OCI-LY1 (cell line): ENCODE data around the gene RGS19.
"Not testable (repeated sequence)": the region's sequence is repeated elsewhere in the genome, so short reads cannot be mapped to it uniquely, and the experiment has no call there.

Experiments used
- H2AFZ ChIP-seq: fragments of 200-600 bp; sonication (generic), shearing (Covaris generic); 2 replicates; pipeline ENCODE4 v1.6.0; 2014; ENCODE audit warnings: antibody characterized with exemption, mild to moderate bottlenecking, low read length
- H3F3A ChIP-seq: fragments of 200-600 bp; sonication (generic), shearing (Covaris generic); 2 replicates; pipeline ENCODE4 v1.6.0; 2014; ENCODE audit warnings: mild to moderate bottlenecking, antibody characterized with exemption, low read length, moderate library complexity; ENCODE audit not compliant: insufficient read depth
- H3K27ac ChIP-seq: fragments of 200-600 bp; sonication (generic); 2 replicates; pipeline ENCODE4 v1.5.1; 2014; ENCODE audit warnings: low read length, mixed run types, mild to moderate bottlenecking, low read depth; ENCODE audit not compliant: poor library complexity, severe bottlenecking
- H3K27me3 ChIP-seq: fragments of 200-600 bp; sonication (generic); 2 replicates; pipeline ENCODE4 v1.6.0; 2014; ENCODE audit warnings: antibody characterized with exemption, mild to moderate bottlenecking, low read length, moderate library complexity; ENCODE audit not compliant: insufficient read depth
- H3K36me3 ChIP-seq: fragments of 200-600 bp; sonication (generic); 2 replicates; pipeline ENCODE4 v1.6.1; 2014; ENCODE audit warnings: mild to moderate bottlenecking, antibody characterized with exemption, low read length, moderate library complexity, mixed read lengths; ENCODE audit not compliant: insufficient read depth
- H3K4me1 ChIP-seq: fragments of 200-600 bp; sonication (generic); 2 replicates; pipeline ENCODE4 v1.5.1; 2014; ENCODE audit warnings: mild to moderate bottlenecking, low read length, moderate library complexity; ENCODE audit not compliant: insufficient read depth, severe bottlenecking
- H3K4me2 ChIP-seq: fragments of 200-600 bp; sonication (generic), shearing (Covaris generic); 2 replicates; pipeline ENCODE4 v1.6.1; 2014; ENCODE audit warnings: low read length
- H3K4me3 ChIP-seq: fragments of 200-600 bp; sonication (generic); 2 replicates; pipeline ENCODE4 v1.5.1; 2014; ENCODE audit warnings: low read length, low read depth, mild to moderate bottlenecking, mixed read lengths; ENCODE audit not compliant: poor library complexity, severe bottlenecking
- H3K79me2 ChIP-seq: fragments of 200-600 bp; shearing (Covaris generic); 2 replicates; pipeline ENCODE4 v1.6.1; 2016; ENCODE audit warnings: mixed run types, low read length, mixed read lengths; ENCODE audit not compliant: insufficient read depth
- H3K9ac ChIP-seq: fragments of 200-600 bp; sonication (generic), shearing (Covaris generic); 2 replicates; pipeline ENCODE4 v1.6.1; 2014; ENCODE audit warnings: mild to moderate bottlenecking, low read length, mixed read lengths
- H3K9me2 ChIP-seq: fragments of 200-600 bp; sonication (generic), shearing (Covaris generic); 2 replicates; pipeline ENCODE4 v1.6.1; 2014; ENCODE audit warnings: low read depth, mild to moderate bottlenecking, low read length, mixed read lengths
- H3K9me3 ChIP-seq: fragments of 200-600 bp; shearing (Covaris generic); 2 replicates; pipeline ENCODE4 v1.6.1; 2014; ENCODE audit warnings: low read length, mixed read lengths
- H4K20me1 ChIP-seq: fragments of 200-600 bp; sonication (generic), shearing (Covaris generic); 2 replicates; pipeline ENCODE4 v1.6.0; 2016; ENCODE audit warnings: mild to moderate bottlenecking, low read length; ENCODE audit not compliant: insufficient read depth
- CTCF ChIP-seq: fragments of 200-600 bp; sonication (generic), shearing (Covaris generic); IDR thresholded peaks from 2 replicates; pipeline ENCODE4 v1.5.1; 2017; ENCODE audit warnings: mild to moderate bottlenecking, antibody characterized with exemption, low read length, moderate library complexity, mixed read lengths
- EZH2 ChIP-seq: fragments of 200-600 bp; sonication (generic), shearing (Covaris generic); IDR thresholded peaks from 2 replicates; pipeline ENCODE4 v1.8.0; 2017; ENCODE audit warnings: borderline replicate concordance, mixed run types, mild to moderate bottlenecking, antibody characterized with exemption, low read length, moderate library complexity, mixed read lengths

The RGS19 gene

GRCh38 chr20:64091340-64091739 is 12.0 kb upstream of the RGS19 start:
- H3K79me2 ChIP-seq: no peaks in the 10 kb centered on the region

GRCh38 chr20:64090165-64090564 is 10.8 kb upstream of the RGS19 start:
- H3K4me1 ChIP-seq: no peaks in the 10 kb centered on the region
- H3F3A ChIP-seq: no peaks in the 10 kb centered on the region
- no peaks in the 10 kb centered on the region for H3K79me2 ChIP-seq
- H3K9ac ChIP-seq: no peak overlapping the region
- H3K9me3 ChIP-seq: 0 out of 2 replicates have a peak, but pooled peaks cover 3% of the 10 kb centered on the region
- H2AFZ ChIP-seq: no peak overlapping the region
- TF ChIP-seq CTCF (no peak), EZH2 (no peak)
- H3K4me3 ChIP-seq: no peak overlapping the region
- H3K9me2 ChIP-seq: no peaks in the 10 kb centered on the region
- peaks cover 6% of the 10 kb centered on the region; the same call in 1 of the 2 replicates for H3K27me3 ChIP-seq
- H3K27ac ChIP-seq: no peak overlapping the region
- H4K20me1 ChIP-seq: no peaks in the 10 kb centered on the region
- H3K36me3 ChIP-seq: no peaks in the 10 kb centered on the region; the same call in 1 of the 2 replicates
- H3K4me2 ChIP-seq: no peak overlapping the region

More at GRCh38 chr20:64091340-64091739, 12.0 kb upstream of the RGS19 start:
- Histone ChIP-seq H3K27ac (no peak overlapping the region), H4K20me1 (no peaks in the 10 kb centered on the region), H3K4me3 (no peak overlapping the region), H3K27me3 (peaks cover 6% of the 10 kb centered on the region; the same call in 1 of the 2 replicates), H3K9me3 (0 out of 2 replicates have a peak, but pooled peaks cover 3% of the 10 kb centered on the region), H3K9me2 (no peaks in the 10 kb centered on the region), H3K36me3 (no peaks in the 10 kb centered on the region; the same call in 1 of the 2 replicates), H3F3A (no peaks in the 10 kb centered on the region), H3K4me2 (no peak overlapping the region), H3K4me1 (no peaks in the 10 kb centered on the region), H3K9ac (no peak overlapping the region), H2AFZ (no peak overlapping the region)
- TF ChIP-seq CTCF (no peak), EZH2 (no peak)

GRCh38 chr20:64088586-64088985 is 9.3 kb upstream of the RGS19 start:
- H3K79me2 ChIP-seq, H3K36me3 ChIP-seq, H3K4me1 ChIP-seq, H3K9me2 ChIP-seq, H4K20me1 ChIP-seq, H3F3A ChIP-seq, H3K27ac ChIP-seq, H2AFZ ChIP-seq, H3K9me3 ChIP-seq, H3K27me3 ChIP-seq, H3K4me2 ChIP-seq, H3K4me3 ChIP-seq, H3K9ac ChIP-seq: not testable (repeated sequence)

- H4K20me1 ChIP-seq, H3K9me2 ChIP-seq, H3K4me3 ChIP-seq, H3F3A ChIP-seq, H3K27ac ChIP-seq, H3K9me3 ChIP-seq, H2AFZ ChIP-seq, H3K36me3 ChIP-seq, H3K27me3 ChIP-seq, H3K9ac ChIP-seq, H3K79me2 ChIP-seq, H3K4me2 ChIP-seq: not testable (repeated sequence)
- H3K4me1 ChIP-seq: peaks cover 10% of the 10 kb centered on the region
Measured at GRCh38 chr20:64087226-64087825, 8.0 kb upstream of the RGS19 start.
